Measurements from ENCODE around the gene CEP350.
"Not testable (repeated sequence)": the region's sequence is repeated elsewhere in the genome, so short reads cannot be mapped to it uniquely, and the experiment has no call there.

CEP350 gene

DNA sequence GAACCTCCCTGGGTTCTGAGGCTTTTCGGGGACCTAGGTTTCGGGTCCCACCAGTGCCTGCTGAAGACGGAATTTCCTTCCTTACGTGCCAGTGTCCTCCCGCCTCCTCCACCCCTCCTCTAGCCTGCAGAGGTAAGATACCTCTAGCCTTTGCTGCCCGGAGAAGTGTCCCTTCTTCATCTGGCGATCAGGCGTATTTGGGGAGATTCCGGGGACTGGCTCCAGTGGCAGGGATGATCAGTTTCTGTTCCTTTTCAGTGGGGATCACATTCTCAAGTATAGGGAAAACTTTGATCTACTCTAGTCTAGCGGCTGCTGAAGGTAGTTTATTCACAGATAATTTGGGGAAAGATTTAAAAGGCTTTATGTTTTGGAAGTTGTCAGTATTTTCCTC lies 674 bp downstream of the CEP350 start:
- H3K27ac ChIP-seq (ENCODE audit: poor library complexity, severe bottlenecking) = peak overlapping the region; percentile 65
- H3K4me3 ChIP-seq (ENCODE audit: severe bottlenecking) = peak overlapping the region; percentile 90
- no peaks in the 10 kb centered on the region for H3K36me3 ChIP-seq (ENCODE audit: low read depth)
- no peaks in the 10 kb centered on the region for H3K27me3 ChIP-seq (ENCODE audit: insufficient read depth, poor library complexity, severe bottlenecking)
- H3K4me1 ChIP-seq (ENCODE audit: insufficient read depth, poor library complexity, severe bottlenecking) = peaks cover 14% of the 10 kb centered on the region
- DNase-seq (ENCODE audit: low spot score) = no peak
- TF ChIP-seq, protein P1, sequence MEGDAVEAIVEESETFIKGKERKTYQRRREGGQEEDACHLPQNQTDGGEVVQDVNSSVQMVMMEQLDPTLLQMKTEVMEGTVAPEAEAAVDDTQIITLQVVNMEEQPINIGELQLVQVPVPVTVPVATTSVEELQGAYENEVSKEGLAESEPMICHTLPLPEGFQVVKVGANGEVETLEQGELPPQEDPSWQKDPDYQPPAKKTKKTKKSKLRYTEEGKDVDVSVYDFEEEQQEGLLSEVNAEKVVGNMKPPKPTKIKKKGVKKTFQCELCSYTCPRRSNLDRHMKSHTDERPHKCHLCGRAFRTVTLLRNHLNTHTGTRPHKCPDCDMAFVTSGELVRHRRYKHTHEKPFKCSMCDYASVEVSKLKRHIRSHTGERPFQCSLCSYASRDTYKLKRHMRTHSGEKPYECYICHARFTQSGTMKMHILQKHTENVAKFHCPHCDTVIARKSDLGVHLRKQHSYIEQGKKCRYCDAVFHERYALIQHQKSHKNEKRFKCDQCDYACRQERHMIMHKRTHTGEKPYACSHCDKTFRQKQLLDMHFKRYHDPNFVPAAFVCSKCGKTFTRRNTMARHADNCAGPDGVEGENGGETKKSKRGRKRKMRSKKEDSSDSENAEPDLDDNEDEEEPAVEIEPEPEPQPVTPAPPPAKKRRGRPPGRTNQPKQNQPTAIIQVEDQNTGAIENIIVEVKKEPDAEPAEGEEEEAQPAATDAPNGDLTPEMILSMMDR (IDR thresholded peaks at IDR 0.05; ENCODE audit: poor library complexity, severe bottlenecking) = no peak
- no peaks in the 10 kb centered on the region for H3K9me3 ChIP-seq (ENCODE audit: severe bottlenecking)
- peak; percentile 32 for ATAC-seq (ENCODE audit: low read depth)

DNA sequence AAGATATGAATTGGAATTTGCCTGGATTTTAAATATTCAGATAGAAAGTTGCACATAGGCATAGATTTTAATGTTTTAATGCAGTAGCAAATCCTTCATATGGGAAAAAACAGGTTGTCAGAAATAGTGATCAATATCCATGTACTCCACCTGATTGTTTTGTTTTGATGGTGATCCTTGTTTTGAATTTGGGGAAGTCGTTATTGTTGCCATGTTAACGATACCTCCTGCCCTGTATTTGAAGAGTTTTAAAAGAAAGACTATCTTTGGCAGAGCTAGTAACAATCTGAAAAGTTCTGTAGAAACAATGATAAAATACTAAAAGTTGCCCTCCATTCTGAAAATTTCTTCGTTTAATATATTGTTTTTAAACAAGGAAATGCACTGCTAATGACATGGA lies 1.1 kb downstream of the CEP350 start:
- Histone ChIP-seq H3K27me3 (ENCODE audit: insufficient read depth, poor library complexity, severe bottlenecking) (no peaks in the 10 kb centered on the region), H3K9me3 (ENCODE audit: severe bottlenecking) (no peaks in the 10 kb centered on the region), H3K4me1 (ENCODE audit: insufficient read depth, poor library complexity, severe bottlenecking) (peaks cover 14% of the 10 kb centered on the region), H3K27ac (ENCODE audit: poor library complexity, severe bottlenecking) (peak overlapping the region; percentile 65), H3K4me3 (ENCODE audit: severe bottlenecking) (peak overlapping the region; percentile 90), H3K36me3 (ENCODE audit: low read depth) (no peaks in the 10 kb centered on the region)
- no peak for ATAC-seq (ENCODE audit: low read depth)
- TF ChIP-seq, protein P1 (IDR thresholded peaks at IDR 0.05; ENCODE audit: poor library complexity, severe bottlenecking) = no peak
- DNase-seq (ENCODE audit: low spot score) = no peak

DNA sequence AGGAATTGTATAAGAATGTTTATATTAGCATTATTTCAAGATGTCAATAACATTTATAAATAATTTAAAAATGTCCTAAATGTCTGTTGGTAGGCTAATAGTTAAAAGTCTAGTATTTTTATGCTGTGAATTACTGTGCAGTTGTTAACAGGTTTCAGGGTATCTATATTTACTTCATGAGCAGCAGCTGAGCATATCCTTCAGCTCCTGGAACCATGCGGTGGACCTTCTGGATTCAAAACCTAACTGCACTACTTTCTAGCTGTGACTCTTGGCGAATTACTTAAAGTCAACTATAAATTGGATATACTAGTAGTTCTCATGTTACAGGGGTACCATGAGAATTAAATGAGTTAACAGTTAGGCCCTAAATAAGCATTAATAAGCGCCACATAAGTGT lies 3.7 kb downstream of the CEP350 start:
- peaks cover 14% of the 10 kb centered on the region for H3K4me1 ChIP-seq (ENCODE audit: insufficient read depth, poor library complexity, severe bottlenecking)
- TF ChIP-seq, protein P1 (IDR thresholded peaks at IDR 0.05; ENCODE audit: poor library complexity, severe bottlenecking) = no peak
- H3K9me3 ChIP-seq (ENCODE audit: severe bottlenecking) = no peaks in the 10 kb centered on the region
- no peaks in the 10 kb centered on the region; the same call in 1 of the 2 replicates for H3K36me3 ChIP-seq (ENCODE audit: low read depth)
- no peaks in the 10 kb centered on the region for H3K27me3 ChIP-seq (ENCODE audit: insufficient read depth, poor library complexity, severe bottlenecking)
- H3K27ac ChIP-seq (ENCODE audit: poor library complexity, severe bottlenecking) = no peak overlapping the region
- H3K4me3 ChIP-seq (ENCODE audit: severe bottlenecking) = no peak overlapping the region
- no peak for DNase-seq (ENCODE audit: low spot score)
- no peak for ATAC-seq (ENCODE audit: low read depth)

DNA sequence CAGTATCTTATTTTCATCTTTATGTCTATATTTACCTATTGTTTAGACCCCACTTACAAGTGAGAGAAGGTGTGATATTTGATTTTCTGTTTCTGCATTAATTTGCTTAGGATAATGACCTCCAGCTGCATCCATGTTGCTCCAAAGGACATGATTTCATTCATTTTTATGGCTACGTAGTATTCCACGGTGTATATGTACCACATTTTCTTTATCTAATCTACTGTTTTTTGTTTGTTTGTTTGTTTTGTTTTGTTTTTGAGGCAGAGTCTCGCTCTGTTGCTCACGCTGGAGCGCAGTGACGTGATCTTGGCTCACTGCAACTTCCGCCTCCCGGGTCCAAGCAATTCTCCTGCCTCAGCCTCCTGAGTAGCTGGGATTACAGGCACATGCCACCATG lies 7.6 kb downstream of the CEP350 start:
- not testable (repeated sequence) for H3K4me3 ChIP-seq (ENCODE audit: severe bottlenecking); H3K9me3 ChIP-seq (ENCODE audit: severe bottlenecking); DNase-seq (ENCODE audit: low spot score); H3K36me3 ChIP-seq (ENCODE audit: low read depth); H3K4me1 ChIP-seq (ENCODE audit: insufficient read depth, poor library complexity, severe bottlenecking); H3K27ac ChIP-seq (ENCODE audit: poor library complexity, severe bottlenecking); H3K27me3 ChIP-seq (ENCODE audit: insufficient read depth, poor library complexity, severe bottlenecking); ATAC-seq (ENCODE audit: low read depth)

DNA sequence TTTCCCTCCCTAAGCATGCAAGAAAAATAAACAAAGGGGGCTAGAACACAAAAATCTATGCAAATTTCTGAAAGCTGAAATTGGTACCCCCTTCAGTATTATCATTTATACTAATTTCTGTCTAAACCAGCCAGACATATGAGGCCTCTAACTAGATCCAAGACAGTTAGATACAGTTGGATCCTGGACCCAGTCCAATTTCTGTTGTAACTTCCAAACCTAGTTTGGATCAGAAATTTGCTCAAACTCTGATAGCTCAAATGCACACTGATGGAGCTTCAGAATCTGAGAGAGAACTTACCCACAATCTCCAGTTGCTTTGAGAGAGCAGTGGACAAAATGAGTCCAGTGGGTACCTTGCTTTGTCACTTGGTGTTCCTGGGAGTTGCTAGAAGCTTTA lies 11.9 kb downstream of the CEP350 start:
- Histone ChIP-seq H3K27ac (ENCODE audit: poor library complexity, severe bottlenecking) (no peak overlapping the region), H3K27me3 (ENCODE audit: insufficient read depth, poor library complexity, severe bottlenecking) (no peaks in the 10 kb centered on the region), H3K4me1 (ENCODE audit: insufficient read depth, poor library complexity, severe bottlenecking) (no peaks in the 10 kb centered on the region), H3K4me3 (ENCODE audit: severe bottlenecking) (no peak overlapping the region), H3K36me3 (ENCODE audit: low read depth) (peaks cover 4% of the 10 kb centered on the region), H3K9me3 (ENCODE audit: severe bottlenecking) (no peaks in the 10 kb centered on the region)
- TF ChIP-seq, protein P1 (IDR thresholded peaks at IDR 0.05; ENCODE audit: poor library complexity, severe bottlenecking) = no peak
- ATAC-seq (ENCODE audit: low read depth) = no peak
- no peak for DNase-seq (ENCODE audit: low spot score)

Measured in RWPE2 (cell line).